Tibial artery (tissue), 4 donors: ENCODE measurements around the gene CDYL2.

Source experiments
- DNase-seq, 2 donors: peaks; one replicate each; pipeline ENCODE4 v3.0.0-alpha.2; 2019
- H3K27ac ChIP-seq, 2 donors: fragments of 200-600 bp; sonication (generic) in 1 of 2; 1 replicate in 1 of 2; 2 replicates in 1 of 2; pipeline ENCODE4 v1.5.1; 2018 to 2019; ENCODE audit warnings: mild to moderate bottlenecking in 1 of 2
- H3K27me3 ChIP-seq, 2 donors: fragments of 200-600 bp; sonication (generic) in 1 of 2; one replicate each; pipeline versions ENCODE4 v1.5.1 to v1.6.0; 2016 to 2019
- H3K36me3 ChIP-seq, 3 donors: fragments of 200-600 bp; sonication (generic) in 2 of 3; one replicate each; pipeline ENCODE4 v1.5.1; 2016 to 2019; ENCODE audit warnings: mild to moderate bottlenecking in 2 of 3
- H3K4me1 ChIP-seq, 4 donors: fragments of 200-600 bp; sonication (generic) in 2 of 4; 1 replicate in 3 of 4; 2 replicates in 1 of 4; pipeline ENCODE4 v1.5.1; 2016 to 2019
- H3K4me3 ChIP-seq, 2 donors: fragments of 200-600 bp; sonication (generic) in 1 of 2; 1 replicate in 1 of 2; 2 replicates in 1 of 2; pipeline ENCODE4 v1.5.1; 2018 to 2019; ENCODE audit warnings: mild to moderate bottlenecking in 2 of 2
- H3K9me3 ChIP-seq, 3 donors: fragments of 200-600 bp; sonication (generic) in 1 of 3; one replicate each; pipeline ENCODE4 v1.5.1; 2016 to 2019
- intact Hi-C: fragments of 100-400 bp; cut with DNase I; formaldehyde crosslinking; loops from one replicate; pipeline ENCODE4 v1.15.0; 2023; ENCODE audit warnings: low total_unique reads
- TF ChIP-seq, protein P1 (sequence below), 2 experiments: fragments of 200-600 bp in 1 of 2; fragments of 450-650 bp in 1 of 2; IDR thresholded peaks; one replicate each; pipeline ENCODE4 v1.5.1; 2017 to 2019; ENCODE audit warnings: antibody characterized with exemption in 2 of 2, mild to moderate bottlenecking in 1 of 2, moderate library complexity in 1 of 2

Gene CDYL2

DNA sequence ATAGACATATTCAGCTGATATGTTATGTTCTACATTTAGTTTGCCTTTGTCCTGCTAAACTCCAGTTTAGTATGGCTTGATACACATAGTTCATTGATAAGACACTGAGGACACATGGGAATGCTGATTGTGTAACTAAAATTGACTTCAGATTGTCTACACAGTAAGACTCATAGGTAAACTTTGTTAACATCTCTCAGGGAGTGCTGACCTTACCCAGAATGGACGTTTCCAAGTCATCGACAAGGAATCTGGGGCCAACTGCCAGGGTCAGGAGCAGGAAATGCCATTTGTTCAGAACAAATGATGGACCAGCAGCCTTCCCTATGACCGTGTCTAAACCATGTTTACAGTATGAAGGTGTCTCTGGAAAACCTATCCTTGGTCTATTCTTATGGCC is 204.9 kb downstream of the CDYL2 start:
- DNase-seq: no peak
- H3K36me3 ChIP-seq: no peaks in the 10 kb centered on the region
- TF ChIP-seq, protein P1, sequence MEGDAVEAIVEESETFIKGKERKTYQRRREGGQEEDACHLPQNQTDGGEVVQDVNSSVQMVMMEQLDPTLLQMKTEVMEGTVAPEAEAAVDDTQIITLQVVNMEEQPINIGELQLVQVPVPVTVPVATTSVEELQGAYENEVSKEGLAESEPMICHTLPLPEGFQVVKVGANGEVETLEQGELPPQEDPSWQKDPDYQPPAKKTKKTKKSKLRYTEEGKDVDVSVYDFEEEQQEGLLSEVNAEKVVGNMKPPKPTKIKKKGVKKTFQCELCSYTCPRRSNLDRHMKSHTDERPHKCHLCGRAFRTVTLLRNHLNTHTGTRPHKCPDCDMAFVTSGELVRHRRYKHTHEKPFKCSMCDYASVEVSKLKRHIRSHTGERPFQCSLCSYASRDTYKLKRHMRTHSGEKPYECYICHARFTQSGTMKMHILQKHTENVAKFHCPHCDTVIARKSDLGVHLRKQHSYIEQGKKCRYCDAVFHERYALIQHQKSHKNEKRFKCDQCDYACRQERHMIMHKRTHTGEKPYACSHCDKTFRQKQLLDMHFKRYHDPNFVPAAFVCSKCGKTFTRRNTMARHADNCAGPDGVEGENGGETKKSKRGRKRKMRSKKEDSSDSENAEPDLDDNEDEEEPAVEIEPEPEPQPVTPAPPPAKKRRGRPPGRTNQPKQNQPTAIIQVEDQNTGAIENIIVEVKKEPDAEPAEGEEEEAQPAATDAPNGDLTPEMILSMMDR (IDR thresholded peaks at IDR 0.05): no peak
- H3K4me1 ChIP-seq: no peaks in the 10 kb centered on the region
- H3K4me3 ChIP-seq: no peak overlapping the region
- H3K9me3 ChIP-seq: no peaks in the 10 kb centered on the region
- intact Hi-C loops: no loop called here
- H3K27me3 ChIP-seq: no peaks in the 10 kb centered on the region
- H3K27ac ChIP-seq: no peak overlapping the region

DNA sequence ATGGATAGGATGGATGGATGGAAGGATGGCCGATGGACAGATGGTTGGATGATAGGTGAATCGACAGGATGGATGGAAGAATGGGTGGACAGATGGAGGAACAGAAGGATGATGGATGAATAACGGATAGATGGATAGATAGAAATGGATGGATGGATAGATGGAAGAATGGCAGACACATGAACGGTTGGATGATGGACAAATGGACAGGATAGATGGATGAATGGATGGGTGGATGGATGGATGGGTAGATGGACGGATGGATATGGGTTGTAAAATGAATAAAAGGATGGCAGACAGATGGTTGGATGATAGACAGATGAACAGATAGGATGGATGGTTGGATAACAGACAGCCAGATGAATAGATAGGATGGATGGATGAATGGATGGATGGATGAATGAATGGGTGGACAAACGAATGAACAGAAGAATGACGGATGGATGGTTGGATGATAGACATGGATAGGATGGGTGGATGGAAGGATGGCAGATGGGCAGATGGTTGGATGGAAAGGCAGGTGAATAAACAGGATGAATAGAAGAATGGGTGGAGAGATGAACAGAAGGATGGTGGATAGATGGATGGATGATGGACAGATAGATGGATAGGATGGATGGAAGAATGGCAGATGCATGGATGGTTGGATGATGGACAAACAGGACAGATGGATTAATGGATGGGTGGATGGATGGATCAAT is 207.7 kb downstream of the CDYL2 start:
- no peaks in the 10 kb centered on the region for H3K4me1 ChIP-seq
- no peak for DNase-seq
- intact Hi-C loops: no loop called here
- H3K36me3 ChIP-seq: no peaks in the 10 kb centered on the region
- H3K9me3 ChIP-seq: no peaks in the 10 kb centered on the region
- H3K27me3 ChIP-seq: no peaks in the 10 kb centered on the region
- H3K27ac ChIP-seq: no peak overlapping the region
- no peak overlapping the region for H3K4me3 ChIP-seq
- TF ChIP-seq, protein P1 (IDR thresholded peaks at IDR 0.05): no peak

DNA sequence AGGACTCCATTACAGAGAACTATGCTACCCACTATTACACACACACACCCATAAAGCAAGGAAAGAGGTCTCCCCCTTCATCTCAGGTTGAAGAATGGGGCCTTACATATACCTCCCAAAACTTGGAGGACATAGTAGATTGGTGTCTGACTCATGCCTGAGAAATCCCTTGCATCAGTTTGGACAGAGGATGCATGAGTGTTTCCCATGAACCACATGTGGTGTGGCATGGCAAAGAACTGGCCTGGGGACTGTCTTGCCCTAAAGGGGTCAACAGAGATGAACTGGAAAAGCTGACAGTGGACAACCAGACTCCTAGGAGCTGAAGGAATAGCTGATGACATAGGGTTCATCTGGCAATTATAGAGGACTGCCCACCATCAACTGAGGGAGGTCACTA is 209.6 kb downstream of the CDYL2 start:
- TF ChIP-seq, protein P1 (IDR thresholded peaks at IDR 0.05): no peak

DNA sequence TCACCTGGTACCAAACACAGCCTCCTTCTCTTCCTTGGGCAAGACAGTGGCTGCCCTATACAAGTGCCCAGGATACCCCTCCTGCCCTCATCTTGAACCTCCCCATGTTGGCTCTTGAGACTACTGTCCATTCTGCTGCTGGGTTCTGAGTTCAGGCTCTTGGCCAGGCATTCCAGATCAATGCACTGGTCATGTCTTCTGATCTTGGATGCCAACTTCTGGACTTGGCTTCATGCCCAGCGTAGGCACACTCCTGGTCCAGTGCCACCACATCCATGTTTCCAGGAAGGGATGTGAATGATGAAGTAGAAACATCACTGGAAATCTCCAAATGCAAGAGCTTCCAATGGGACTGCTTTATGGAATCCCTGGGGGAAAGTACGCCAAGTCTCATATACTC is 212.1 kb downstream of the CDYL2 start:
- Histone ChIP-seq H3K4me3 (no peak overlapping the region), H3K27ac (no peak overlapping the region), H3K27me3 (no peaks in the 10 kb centered on the region), H3K9me3 (no peaks in the 10 kb centered on the region), H3K4me1 (no peaks in the 10 kb centered on the region), H3K36me3 (no peaks in the 10 kb centered on the region)
- TF ChIP-seq, protein P1 (IDR thresholded peaks at IDR 0.05): no peak
- intact Hi-C loops: no loop called here
- DNase-seq: no peak

More for the DNA sequence above, 209.6 kb downstream of the CDYL2 start:
- H3K9me3 ChIP-seq: no peaks in the 10 kb centered on the region
- intact Hi-C loops: no loop called here
- no peak for DNase-seq
- no peak overlapping the region for H3K27ac ChIP-seq
- H3K27me3 ChIP-seq: no peaks in the 10 kb centered on the region
- no peak overlapping the region for H3K4me3 ChIP-seq
- no peaks in the 10 kb centered on the region for H3K4me1 ChIP-seq
- no peaks in the 10 kb centered on the region for H3K36me3 ChIP-seq

DNA sequence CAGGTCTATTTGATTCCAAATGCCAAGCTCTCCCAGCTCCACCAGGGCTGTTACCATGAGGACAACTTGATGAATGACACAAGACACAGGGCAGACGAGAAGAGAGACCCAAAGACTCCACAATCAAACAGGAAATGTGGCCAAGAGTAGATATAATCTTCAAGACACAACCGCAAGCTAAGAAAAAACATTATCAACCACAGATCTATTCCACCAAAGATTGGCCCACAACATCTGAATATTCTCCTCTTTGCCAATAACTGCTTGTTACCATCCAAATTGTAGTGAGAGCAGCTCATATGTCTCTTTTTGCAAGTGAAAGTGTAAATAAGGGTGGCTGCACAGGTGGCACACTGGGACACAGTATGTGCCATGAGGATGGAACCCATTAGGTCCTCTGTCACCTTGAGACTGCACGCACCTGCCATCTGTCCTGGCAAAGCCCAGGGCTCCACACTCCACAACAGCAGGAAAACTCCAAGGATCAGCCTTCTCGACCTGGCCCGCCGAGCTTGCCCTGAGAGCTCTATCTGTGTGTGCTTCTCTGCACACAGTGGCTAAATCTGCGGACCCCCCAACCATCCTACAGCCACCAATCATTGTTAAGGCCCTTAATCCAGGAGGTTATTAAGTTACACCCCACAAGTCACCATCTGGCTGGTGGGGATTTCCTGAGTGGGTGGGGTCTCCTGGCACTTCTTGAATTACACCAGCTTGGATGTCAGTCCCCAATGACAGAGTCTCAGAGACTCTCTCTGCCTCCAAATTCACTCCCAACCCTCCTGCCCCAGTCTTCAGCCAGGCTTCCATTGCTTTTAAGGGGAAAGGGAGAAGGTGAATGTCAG is 213.1 kb downstream of the CDYL2 start:
- Histone ChIP-seq H3K9me3 (no peaks in the 10 kb centered on the region), H3K27me3 (no peaks in the 10 kb centered on the region), H3K27ac (no peak overlapping the region), H3K4me1 (no peaks in the 10 kb centered on the region), H3K4me3 (no peak overlapping the region), H3K36me3 (no peaks in the 10 kb centered on the region)
- DNase-seq: no peak
- intact Hi-C loops: no loop called here
- TF ChIP-seq, protein P1 (IDR thresholded peaks at IDR 0.05): no peak
